T-helper 17 cell (primary cell): ENCODE results near the gene MBD5. TPM values are rescaled to one million over a fixed set of nuclear protein-coding genes. Genes with fewer than 3 reads are reported as not detected.
"Not testable (repeated sequence)": the region's sequence is repeated elsewhere in the genome, so short reads cannot be mapped to it uniquely, and the experiment has no call there.

Experiments
- ATAC-seq: fragments of 150-1000 bp; cut with Tn5 transposase; 2 replicates; pipeline ENCODE4 v1.10.0; 2021; ENCODE audit warnings: mild to moderate bottlenecking, moderate library complexity
- DNase-seq, 3 donors: peaks; one replicate each; pipeline versions ENCODE4 v3.0.0 to v3.0.0-alpha.2; 2020 to 2021
- H3K9me3 ChIP-seq: one replicate; pipeline ENCODE4 v1.7.0; 2013; ENCODE audit warnings: low read length, mild to moderate bottlenecking; ENCODE audit not compliant: control insufficient read depth, poor library complexity, severe bottlenecking
- H3K27ac Mint-ChIP-seq: one replicate; pipeline ENCODE4 v1.8.0; 2022; ENCODE audit warnings: mild to moderate bottlenecking, moderate library complexity, mixed read lengths
- H3K27me3 Mint-ChIP-seq: one replicate; pipeline ENCODE4 v1.8.0; 2022; ENCODE audit warnings: mixed read lengths
- H3K36me3 Mint-ChIP-seq: one replicate; pipeline ENCODE4 v1.8.0; 2022; ENCODE audit warnings: low read depth, mixed read lengths
- H3K4me1 Mint-ChIP-seq: one replicate; pipeline ENCODE4 v1.8.0; 2022; ENCODE audit warnings: mild to moderate bottlenecking, mixed read lengths
- H3K4me3 Mint-ChIP-seq: one replicate; pipeline ENCODE4 v1.8.0; 2022; ENCODE audit warnings: mild to moderate bottlenecking, moderate library complexity, mixed read lengths
- total RNA-seq, 4 donors: library from RNA in 2 of 4; stranded (reverse) in 2 of 4; gene quantifications; one replicate each; pipeline ENCODE4 v1.2.3 and lab custom pipeline; 2022 to 2026

Gene MBD5
- total RNA-seq, 2 donors from 2014 or later = 56.1 to 56.8 TPM

DNA sequence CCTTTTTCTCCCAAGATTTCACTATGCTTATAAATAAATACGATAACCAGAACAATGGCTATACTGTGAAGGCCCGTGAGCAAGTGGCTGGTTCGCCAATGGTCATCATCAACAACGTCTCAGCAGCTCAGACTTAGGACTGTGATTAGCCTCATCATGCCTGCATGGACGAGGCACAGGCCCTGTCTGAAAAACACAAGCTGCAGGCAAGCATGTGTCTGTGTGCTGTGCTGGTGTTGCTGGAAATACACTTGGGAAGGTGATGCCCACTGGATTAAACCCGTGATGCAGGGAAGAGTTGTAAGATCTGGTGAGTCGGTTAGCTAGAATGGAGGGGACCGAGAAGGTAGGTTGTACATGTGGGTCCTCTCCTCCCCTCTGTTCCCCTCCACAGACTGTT lies 512.1 kb downstream of the MBD5 start:
- Mint-ChIP-seq H3K36me3 (no peaks in the 10 kb centered on the region), H3K27ac (peak overlapping the region; percentile 44), H3K4me3 (no peak overlapping the region), H3K4me1 (peaks cover 62% of the 10 kb centered on the region), H3K27me3 (no peaks in the 10 kb centered on the region)
- DNase-seq (no peak), ATAC-seq (no peak)
- H3K9me3 ChIP-seq = no peaks in the 10 kb centered on the region

DNA sequence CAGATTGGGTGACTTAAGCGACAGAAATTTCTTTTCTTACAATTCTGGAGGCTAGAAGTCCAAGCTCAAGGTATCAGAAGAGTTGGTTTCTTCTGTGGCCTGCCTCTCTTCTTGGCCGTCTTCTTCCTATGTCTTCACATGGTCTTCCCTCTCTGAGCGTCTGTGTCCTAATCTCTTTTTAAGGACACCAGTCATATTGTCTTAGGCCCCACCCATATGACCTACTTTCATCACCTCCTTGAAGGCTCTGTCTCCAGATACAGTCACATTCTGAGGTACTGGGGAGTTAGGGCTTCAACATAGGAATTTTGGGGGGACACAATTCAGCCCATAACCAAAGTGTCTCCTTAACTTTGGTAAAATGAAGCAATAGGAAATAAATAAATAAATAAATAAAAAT lies 512.8 kb downstream of the MBD5 start:
- Mint-ChIP-seq H3K27ac (peak overlapping the region; percentile 44), H3K4me1 (peaks cover 59% of the 10 kb centered on the region), H3K4me3 (peak overlapping the region; percentile 45), H3K36me3 (no peaks in the 10 kb centered on the region), H3K27me3 (no peaks in the 10 kb centered on the region)
- no peaks in the 10 kb centered on the region for H3K9me3 ChIP-seq
- ATAC-seq = peak; percentile 75
- no peak for DNase-seq

GRCh38 chr2:148534416-148535204 lies 513.7 kb downstream of the MBD5 start:
- H3K9me3 ChIP-seq = no peaks in the 10 kb centered on the region
- Mint-ChIP-seq H3K27ac (peak overlapping the region; percentile 47), H3K36me3 (no peaks in the 10 kb centered on the region), H3K4me1 (peaks cover 50% of the 10 kb centered on the region), H3K4me3 (no peak overlapping the region), H3K27me3 (no peaks in the 10 kb centered on the region)
- DNase-seq = no peak
- ATAC-seq = no peak

- no peaks in the 10 kb centered on the region for H3K9me3 ChIP-seq
- Mint-ChIP-seq H3K36me3 (no peaks in the 10 kb centered on the region), H3K4me3 (no peak overlapping the region), H3K27ac (peak overlapping the region; percentile 6), H3K27me3 (no peaks in the 10 kb centered on the region), H3K4me1 (peaks cover 38% of the 10 kb centered on the region)
- DNase-seq (no peak), ATAC-seq (no peak)
These were observed 517.5 kb downstream of the MBD5 start for GRCh38 chr2:148538375-148538774.

DNA sequence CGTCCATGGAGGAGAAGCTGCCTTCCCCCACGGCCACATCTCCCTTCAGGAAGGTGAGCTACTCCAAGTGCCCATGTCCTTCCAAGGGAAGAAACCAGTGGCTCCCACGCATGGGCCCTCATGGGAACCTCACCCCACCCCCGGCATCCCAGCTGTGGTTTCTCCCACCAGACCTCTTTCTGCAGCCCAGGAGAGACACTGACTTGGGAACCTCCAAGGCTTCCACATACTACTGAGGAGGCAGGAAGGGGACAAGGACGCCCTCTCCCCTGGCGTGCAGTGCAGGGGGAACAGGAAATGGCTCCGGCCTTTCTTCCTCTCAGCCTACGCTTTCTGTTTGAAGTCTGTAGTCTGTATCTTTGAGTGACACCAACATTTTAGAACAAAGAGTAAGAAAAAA lies 519.1 kb downstream of the MBD5 start:
- Mint-ChIP-seq H3K27ac (peak overlapping the region; percentile 65), H3K27me3 (no peaks in the 10 kb centered on the region), H3K4me3 (peak overlapping the region; percentile 69), H3K36me3 (no peaks in the 10 kb centered on the region), H3K4me1 (peaks cover 26% of the 10 kb centered on the region)
- no peaks in the 10 kb centered on the region for H3K9me3 ChIP-seq
- peak; percentile 59 for ATAC-seq
- no peak for DNase-seq

DNA sequence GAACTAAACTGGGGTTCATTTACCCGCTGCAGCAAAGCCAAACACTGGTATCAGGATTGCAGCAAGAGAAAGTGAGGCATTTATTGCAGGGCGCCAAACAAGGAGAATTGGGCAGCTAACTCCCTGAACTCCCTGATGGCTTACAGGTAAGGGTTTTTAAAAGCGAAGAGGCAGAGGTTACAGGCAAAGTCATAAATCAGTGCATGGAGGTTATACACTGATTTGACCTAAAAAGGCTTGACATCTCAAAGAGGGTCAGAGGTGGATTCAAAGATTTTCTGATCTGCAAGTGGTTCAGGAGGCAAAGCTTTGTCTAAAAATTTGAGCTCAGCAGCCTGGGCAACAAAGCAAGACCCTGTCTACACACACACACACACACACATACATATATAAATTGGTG lies 520.9 kb downstream of the MBD5 start:
- peaks cover 36% of the 10 kb centered on the region for H3K4me1 Mint-ChIP-seq
- H3K36me3 Mint-ChIP-seq = no peaks in the 10 kb centered on the region
- H3K27ac Mint-ChIP-seq = no peak overlapping the region
- H3K27me3 Mint-ChIP-seq = no peaks in the 10 kb centered on the region
- no peak for DNase-seq
- H3K9me3 ChIP-seq = no peaks in the 10 kb centered on the region
- no peak overlapping the region for H3K4me3 Mint-ChIP-seq
- ATAC-seq = no peak

GRCh38 chr2:148542614-148543013 lies 521.7 kb downstream of the MBD5 start:
- peaks cover 43% of the 10 kb centered on the region for H3K4me1 Mint-ChIP-seq
- H3K27ac Mint-ChIP-seq = no peak overlapping the region
- no peak for ATAC-seq

GRCh38 chr2:148543088-148543540 lies 522.2 kb downstream of the MBD5 start:
- H3K27ac Mint-ChIP-seq, H3K4me3 Mint-ChIP-seq, H3K36me3 Mint-ChIP-seq, DNase-seq, H3K9me3 ChIP-seq, ATAC-seq, H3K27me3 Mint-ChIP-seq: not testable (repeated sequence)
- H3K4me1 Mint-ChIP-seq = peaks cover 41% of the 10 kb centered on the region

More at GRCh38 chr2:148542614-148543013, 521.7 kb downstream of the MBD5 start:
- no peak for DNase-seq
- Mint-ChIP-seq H3K4me3 (no peak overlapping the region), H3K36me3 (no peaks in the 10 kb centered on the region), H3K27me3 (no peaks in the 10 kb centered on the region)
- H3K9me3 ChIP-seq = no peaks in the 10 kb centered on the region

GRCh38 chr2:148545390-148546256 lies 524.7 kb downstream of the MBD5 start:
- H3K4me3 Mint-ChIP-seq = peak overlapping the region; percentile 71

DNA sequence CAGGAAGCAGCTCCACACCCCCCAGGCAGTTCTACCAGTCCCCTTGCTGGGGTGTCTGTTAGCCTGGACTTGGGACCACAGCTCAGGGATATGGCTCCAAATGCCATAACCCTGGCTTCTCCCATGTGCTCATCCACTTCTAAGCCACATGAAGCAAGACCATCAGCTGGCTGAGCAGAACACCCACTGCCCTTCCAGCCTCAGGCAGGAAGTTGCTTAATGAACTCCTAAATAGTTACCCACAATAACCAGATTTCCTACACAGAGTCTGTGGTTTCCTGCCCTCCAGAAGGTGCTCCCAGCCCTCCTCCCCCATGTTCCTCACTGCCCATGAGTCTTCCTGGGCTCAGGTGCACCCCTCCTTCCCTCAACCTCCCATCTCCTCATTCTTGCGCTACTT lies 525.4 kb downstream of the MBD5 start:
- DNase-seq (no peak), ATAC-seq (no peak)
- Mint-ChIP-seq H3K4me1 (peaks cover 28% of the 10 kb centered on the region), H3K27ac (peak overlapping the region; percentile 69), H3K4me3 (peak overlapping the region; percentile 71), H3K27me3 (no peaks in the 10 kb centered on the region), H3K36me3 (no peaks in the 10 kb centered on the region)
- H3K9me3 ChIP-seq = no peaks in the 10 kb centered on the region

More at GRCh38 chr2:148545390-148546256, 524.7 kb downstream of the MBD5 start:
- Mint-ChIP-seq H3K36me3 (no peaks in the 10 kb centered on the region), H3K27me3 (no peaks in the 10 kb centered on the region), H3K27ac (peak overlapping the region; percentile 69), H3K4me1 (peaks cover 33% of the 10 kb centered on the region)
- H3K9me3 ChIP-seq = no peaks in the 10 kb centered on the region
- ATAC-seq (peak; percentile 54), DNase-seq (no peak)

- Mint-ChIP-seq H3K4me1 (peaks cover 26% of the 10 kb centered on the region), H3K27ac (no peak overlapping the region), H3K27me3 (no peaks in the 10 kb centered on the region), H3K4me3 (no peak overlapping the region), H3K36me3 (no peaks in the 10 kb centered on the region)
- H3K9me3 ChIP-seq = no peaks in the 10 kb centered on the region
- DNase-seq (no peak), ATAC-seq (no peak)
These were observed 528.0 kb downstream of the MBD5 start for GRCh38 chr2:148548716-148549400.

DNA sequence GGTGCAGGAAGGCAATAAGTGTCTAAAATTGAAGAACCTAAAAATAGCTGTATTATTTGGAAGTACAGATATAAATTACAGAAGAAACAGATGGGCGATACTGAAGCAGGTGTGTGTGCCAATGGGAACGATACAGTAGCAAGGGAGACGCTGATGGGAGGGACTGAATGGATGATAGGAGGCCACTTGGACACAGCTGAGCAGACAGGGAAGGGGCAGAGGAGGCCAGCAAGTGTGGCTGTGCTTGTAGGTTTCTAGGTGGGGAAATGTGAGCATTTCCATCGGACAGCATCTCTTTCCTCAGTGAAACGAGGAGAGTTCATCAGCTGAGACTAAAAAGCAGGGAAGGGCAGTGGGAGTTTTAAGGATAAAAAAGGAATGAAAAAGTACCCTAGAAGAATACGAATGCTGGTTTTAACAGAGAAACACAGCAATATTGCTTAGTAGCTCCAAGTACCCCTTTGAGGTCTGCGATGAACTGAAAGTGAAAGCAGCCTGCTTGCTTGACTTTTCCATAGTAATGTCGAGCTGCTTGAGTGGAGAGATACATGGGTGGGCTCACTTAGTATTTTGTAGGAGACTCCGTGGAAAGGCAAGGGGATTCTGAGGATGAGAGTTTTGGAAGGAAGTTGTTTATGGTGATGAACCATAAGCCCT lies 531.9 kb downstream of the MBD5 start:
- DNase-seq = no peak
- H3K4me3 Mint-ChIP-seq = no peak overlapping the region
- H3K27me3 Mint-ChIP-seq = no peaks in the 10 kb centered on the region
- H3K4me1 Mint-ChIP-seq = peaks cover 3% of the 10 kb centered on the region
- no peaks in the 10 kb centered on the region for H3K9me3 ChIP-seq
- H3K27ac Mint-ChIP-seq = no peak overlapping the region
- peak; percentile 81 for ATAC-seq
- no peaks in the 10 kb centered on the region for H3K36me3 Mint-ChIP-seq
